ENCODE results near the gene EML1. TPM values are rescaled to one million over a fixed set of nuclear protein-coding genes. Genes with fewer than 3 reads are reported as not detected.

Gene EML1
- total RNA-seq, 4 donors from 2014 or later = 11.0 to 57.5 (median 24.5) TPM

- no peak for TF ChIP-seq CTCF (IDR thresholded peaks at IDR 0.05; ENCODE audit: low read depth)
These were observed 197.3 kb downstream of the EML1 start for GRCh38 chr14:99990268-99991170.

- TF ChIP-seq CTCF (IDR thresholded peaks at IDR 0.05; ENCODE audit: low read depth) = no peak
These were observed 198.1 kb downstream of the EML1 start for GRCh38 chr14:99991331-99991730.

Small RNA genes lying within 50 kb of the gene (small RNA-seq; reads per million reads assigned to genes)
- gene RNU1-47P = not detected

Other genes starting within 250 kb of the EML1 start
- gene CCDC85C, start 189.2 kb upstream of the EML1 start, total RNA-seq = 1 to 10 TPM in 2 of 4 donors, under 1 TPM in 2; 0.34 to 1.7 (median 0.80) TPM
- gene HHIPL1, start 148.3 kb upstream of the EML1 start, total RNA-seq = 1 to 10 TPM; 1.3 to 4.8 (median 2.2) TPM
- gene CYP46A1, start 109.1 kb upstream of the EML1 start, total RNA-seq = 1 to 10 TPM in 2 of 4 donors, under 1 TPM in 2; 0.82 to 2.1 (median 1.1) TPM

Data from subcutaneous adipose tissue (tissue), 4 donors.